ENCODE data around the gene GOLGA6D. TPM values are rescaled to one million over a fixed set of nuclear protein-coding genes. Genes with fewer than 3 reads are reported as not detected.
"Not testable (repeated sequence)": the region's sequence is repeated elsewhere in the genome, so short reads cannot be mapped to it uniquely, and the experiment has no call there.

Gene GOLGA6D
- total RNA-seq, 2 donors from 2014 or later, result not detected

- TF ChIP-seq CTCF (IDR thresholded peaks at IDR 0.05), result no peak
- no peak for DNase-seq
- Histone ChIP-seq H3K27me3 (no peaks in the 10 kb centered on the region), H3K4me1 (no peaks in the 10 kb centered on the region), H3K9me3 (no peaks in the 10 kb centered on the region), H3K27ac (no peak overlapping the region), H3K4me3 (no peak overlapping the region), H3K36me3 (no peaks in the 10 kb centered on the region), H3K9ac (ENCODE audit: low read depth in 2 of 2, low read length in 2 of 2) (no peak overlapping the region)
- intact Hi-C loops (cut with DNase I), result no loop called here
Observed at GRCh38 chr15:75313116-75313845, 30.6 kb downstream of the GOLGA6D start.

- no peak for TF ChIP-seq CTCF (IDR thresholded peaks at IDR 0.05)
- intact Hi-C loops (cut with DNase I), result no loop called here
Observed at GRCh38 chr15:75314552-75315290, 32.1 kb downstream of the GOLGA6D start.

GRCh38 chr15:75319231-75319897 is 36.7 kb downstream of the GOLGA6D start:
- H3K4me3 ChIP-seq; DNase-seq; intact Hi-C loops (cut with DNase I); H3K4me1 ChIP-seq; H3K27me3 ChIP-seq; H3K9ac ChIP-seq (ENCODE audit: low read depth in 2 of 2, low read length in 2 of 2); H3K9me3 ChIP-seq; H3K36me3 ChIP-seq; H3K27ac ChIP-seq: not testable (repeated sequence)

More at GRCh38 chr15:75314552-75315290, 32.1 kb downstream of the GOLGA6D start:
- H3K27me3 ChIP-seq, result no peaks in the 10 kb centered on the region
- no peaks in the 10 kb centered on the region for H3K36me3 ChIP-seq
- DNase-seq, result no peak
- no peak overlapping the region for H3K9ac ChIP-seq (ENCODE audit: low read depth in 2 of 2, low read length in 2 of 2)
- H3K4me3 ChIP-seq, result no peak overlapping the region
- no peaks in the 10 kb centered on the region for H3K9me3 ChIP-seq
- no peaks in the 10 kb centered on the region for H3K4me1 ChIP-seq
- no peak overlapping the region for H3K27ac ChIP-seq

- TF ChIP-seq CTCF (IDR thresholded peaks at IDR 0.05), result no peak
- H3K9me3 ChIP-seq, result no peaks in the 10 kb centered on the region
- no peak overlapping the region for H3K4me3 ChIP-seq
- no peaks in the 10 kb centered on the region for H3K36me3 ChIP-seq
- no peak overlapping the region for H3K9ac ChIP-seq (ENCODE audit: low read depth in 2 of 2, low read length in 2 of 2)
- no peaks in the 10 kb centered on the region for H3K27me3 ChIP-seq
- H3K27ac ChIP-seq, result no peak overlapping the region
- intact Hi-C loops (cut with DNase I), result no loop called here
- H3K4me1 ChIP-seq, result no peaks in the 10 kb centered on the region
- no peak for DNase-seq
Observed at GRCh38 chr15:75321711-75322110, 39.1 kb downstream of the GOLGA6D start.

GRCh38 chr15:75325922-75326321 is 43.3 kb downstream of the GOLGA6D start:
- no peak for TF ChIP-seq CTCF (IDR thresholded peaks at IDR 0.05)
- no peak for DNase-seq
- Histone ChIP-seq H3K36me3 (no peaks in the 10 kb centered on the region), H3K27ac (no peak overlapping the region), H3K9me3 (no peaks in the 10 kb centered on the region), H3K4me1 (no peaks in the 10 kb centered on the region), H3K27me3 (no peaks in the 10 kb centered on the region), H3K4me3 (no peak overlapping the region), H3K9ac (ENCODE audit: low read depth in 2 of 2, low read length in 2 of 2) (no peak overlapping the region)
- intact Hi-C loops (cut with DNase I), result no loop called here
